Skin epidermis (tissue), 12 donors: ENCODE results near the gene TGIF1.

Experiments
- H3K27ac ChIP-seq, 21 experiments: fragments of 200-600 bp; sonication (generic) in 11 of 21; one replicate each; pipeline ENCODE4 v1.5.0; 2020; ENCODE audit warnings: mild to moderate bottlenecking in 3 of 21, inconsistent platforms in 2 of 21, moderate library complexity in 2 of 21
- H3K4me3 ChIP-seq, 7 experiments: fragments of 200-600 bp; sonication (generic) in 2 of 7; one replicate each; pipeline ENCODE4 v1.5.0; 2020; ENCODE audit warnings: inconsistent platforms in 2 of 7, mild to moderate bottlenecking in 2 of 7, moderate library complexity in 1 of 7

TGIF1 gene

DNA sequence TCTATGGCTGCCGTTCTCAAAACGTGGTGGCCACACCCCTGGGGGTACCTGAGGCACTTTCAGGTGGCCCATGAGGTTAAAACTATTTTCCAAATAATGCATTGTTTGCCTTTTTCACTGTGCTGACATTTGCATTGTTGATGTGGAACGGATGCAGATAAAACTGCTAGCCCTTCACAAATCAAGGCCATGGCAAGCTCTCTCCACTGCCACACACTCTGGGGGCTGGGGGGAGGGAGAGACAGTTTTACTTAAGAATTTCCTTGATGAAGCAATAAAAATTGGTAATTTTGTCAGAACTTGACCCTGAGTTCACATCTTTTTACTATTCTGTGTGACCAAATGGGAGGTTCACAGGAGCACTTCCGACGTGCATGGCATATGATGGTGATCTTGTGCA, 22.0 kb upstream of the TGIF1 start:
- H3K4me3 ChIP-seq: no peak overlapping the region
- no peak overlapping the region for H3K27ac ChIP-seq

DNA sequence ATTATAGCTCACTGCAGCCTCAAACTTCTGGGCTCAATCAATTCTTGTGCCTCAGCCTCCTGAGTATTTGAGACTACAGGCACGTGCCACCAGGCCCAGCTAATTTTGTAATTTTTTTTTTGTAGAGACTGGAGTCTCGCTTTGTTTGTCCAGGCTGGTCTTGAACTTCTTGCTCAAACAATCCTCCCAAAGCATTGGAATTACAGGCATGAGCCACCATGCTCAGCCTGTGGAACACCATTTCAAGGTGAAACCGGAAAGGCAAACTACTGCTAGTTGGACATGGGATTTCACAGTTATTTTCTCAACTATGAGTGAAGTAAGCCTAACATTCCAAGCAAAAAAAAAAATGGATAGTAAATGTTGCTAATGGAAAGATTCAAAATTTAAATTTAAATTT, 20.9 kb upstream of the TGIF1 start:
- Histone ChIP-seq H3K4me3 (no peak overlapping the region), H3K27ac (no peak overlapping the region)

DNA sequence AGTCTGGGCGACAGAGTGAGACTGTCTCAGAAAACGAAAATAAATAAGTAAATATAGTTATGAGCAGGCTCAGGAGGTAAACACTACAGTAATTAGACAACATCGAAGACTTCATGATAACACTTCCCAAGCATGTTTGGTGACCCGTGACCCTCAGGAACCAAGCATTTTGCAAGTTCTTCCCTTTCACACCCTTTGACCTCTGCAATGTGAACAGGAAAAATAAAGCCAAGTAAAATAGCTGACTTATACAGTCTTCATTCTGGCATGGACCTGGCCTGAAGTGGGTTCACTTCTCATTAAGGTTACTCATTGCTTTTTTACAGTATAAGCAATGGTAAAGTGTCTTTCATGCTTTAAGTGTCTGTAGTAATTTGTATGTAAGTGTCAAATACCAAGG, 15.3 kb upstream of the TGIF1 start:
- no peak overlapping the region for H3K27ac ChIP-seq
- H3K4me3 ChIP-seq: no peak overlapping the region

DNA sequence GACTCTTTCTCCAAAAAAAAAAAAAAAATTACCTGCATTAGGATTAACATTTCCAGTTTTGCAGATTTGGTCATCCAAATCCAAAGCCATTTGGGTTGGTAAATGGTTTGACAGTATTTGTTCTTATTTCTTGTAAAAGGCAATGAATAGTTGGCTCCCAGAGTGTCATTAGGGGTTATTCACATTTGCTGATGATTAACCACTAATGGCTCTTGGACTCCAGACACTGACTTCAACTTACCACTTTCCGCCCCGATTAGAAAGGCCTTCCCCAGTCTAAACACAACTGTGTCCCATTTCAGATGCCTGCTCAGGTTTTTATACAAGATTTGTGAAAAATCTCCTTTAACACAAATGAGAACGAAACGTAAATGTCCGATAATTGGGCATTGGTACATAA, 9.6 kb upstream of the TGIF1 start:
- no peak overlapping the region for H3K4me3 ChIP-seq
- H3K27ac ChIP-seq: no peak overlapping the region

DNA sequence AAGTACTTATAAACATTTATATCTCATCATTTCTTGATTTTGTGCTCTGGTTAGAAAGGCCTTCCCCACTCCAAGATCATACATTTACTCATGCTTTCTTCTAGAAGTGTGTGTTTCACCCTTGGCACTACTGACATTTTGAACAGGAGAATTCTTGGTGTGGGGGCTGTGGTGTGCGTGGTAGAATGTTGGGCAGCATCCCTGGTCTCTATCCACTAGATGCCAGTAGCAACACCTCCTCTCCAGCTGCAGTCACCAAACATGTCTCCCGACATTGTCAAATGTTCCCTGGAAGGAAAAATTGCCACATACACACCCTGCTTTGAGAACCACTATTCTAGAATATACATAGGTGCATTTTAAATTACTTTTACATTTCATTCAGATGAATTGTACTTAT, 8.7 kb upstream of the TGIF1 start:
- Histone ChIP-seq H3K4me3 (no peak overlapping the region), H3K27ac (no peak overlapping the region)

DNA sequence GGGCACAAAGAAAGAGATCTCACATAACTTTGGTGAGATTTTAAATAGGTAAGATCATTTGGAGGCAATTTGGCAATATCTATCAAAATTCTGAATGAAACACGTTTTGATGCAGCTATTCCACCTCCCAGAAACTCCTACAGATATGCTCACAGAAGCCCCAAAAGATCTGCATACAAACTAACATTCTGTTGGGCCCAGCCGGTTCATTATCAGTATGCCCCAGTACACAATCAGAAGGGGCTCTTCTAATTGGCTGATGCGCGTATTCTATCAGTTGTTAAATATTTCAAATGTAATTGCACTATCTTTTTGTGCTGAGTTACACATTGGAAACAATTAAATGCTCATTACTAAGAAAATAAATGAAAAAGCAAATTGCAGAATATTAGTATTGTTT, 7.1 kb upstream of the TGIF1 start:
- H3K27ac ChIP-seq: no peak overlapping the region
- H3K4me3 ChIP-seq: no peak overlapping the region

DNA sequence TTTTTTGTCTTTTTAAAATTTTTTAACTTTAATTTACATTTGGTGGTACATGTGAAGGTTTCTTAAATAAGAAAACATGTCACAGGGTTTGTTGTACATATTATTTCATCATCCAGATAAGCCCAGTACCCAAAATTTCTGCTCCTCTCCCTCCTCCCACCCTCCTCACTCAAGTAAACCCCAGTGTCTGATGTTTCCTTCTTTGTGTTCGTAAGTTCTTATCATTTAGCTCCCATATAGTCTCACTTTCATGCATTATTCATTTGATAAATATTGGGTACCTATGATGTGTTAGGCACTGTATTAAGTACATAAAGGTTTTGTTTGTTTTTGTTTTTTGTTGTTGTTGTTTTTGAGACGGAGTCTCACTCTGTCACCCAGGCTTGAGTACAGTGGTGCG, 5.7 kb upstream of the TGIF1 start:
- no peak overlapping the region for H3K27ac ChIP-seq
- H3K4me3 ChIP-seq: no peak overlapping the region

DNA sequence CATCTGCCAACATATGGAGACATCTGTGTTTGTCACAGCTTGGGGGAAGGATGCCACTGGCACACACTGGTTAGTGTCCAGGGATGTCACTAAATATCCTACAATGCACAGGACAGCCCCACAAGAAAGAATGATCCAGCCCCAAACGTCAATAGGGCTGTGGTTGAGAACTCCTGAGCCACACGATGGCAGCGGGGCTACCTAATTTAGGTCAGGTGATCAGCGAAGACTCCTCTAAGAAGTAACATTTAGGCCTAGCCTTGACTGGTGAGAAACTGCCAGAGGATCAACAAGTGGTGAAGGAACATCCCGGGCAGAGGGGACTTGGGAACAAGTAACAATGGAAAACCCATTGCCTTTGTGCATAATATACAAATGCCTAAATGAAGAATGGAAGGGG, 5.0 kb upstream of the TGIF1 start:
- no peak overlapping the region for H3K27ac ChIP-seq
- no peak overlapping the region for H3K4me3 ChIP-seq

DNA sequence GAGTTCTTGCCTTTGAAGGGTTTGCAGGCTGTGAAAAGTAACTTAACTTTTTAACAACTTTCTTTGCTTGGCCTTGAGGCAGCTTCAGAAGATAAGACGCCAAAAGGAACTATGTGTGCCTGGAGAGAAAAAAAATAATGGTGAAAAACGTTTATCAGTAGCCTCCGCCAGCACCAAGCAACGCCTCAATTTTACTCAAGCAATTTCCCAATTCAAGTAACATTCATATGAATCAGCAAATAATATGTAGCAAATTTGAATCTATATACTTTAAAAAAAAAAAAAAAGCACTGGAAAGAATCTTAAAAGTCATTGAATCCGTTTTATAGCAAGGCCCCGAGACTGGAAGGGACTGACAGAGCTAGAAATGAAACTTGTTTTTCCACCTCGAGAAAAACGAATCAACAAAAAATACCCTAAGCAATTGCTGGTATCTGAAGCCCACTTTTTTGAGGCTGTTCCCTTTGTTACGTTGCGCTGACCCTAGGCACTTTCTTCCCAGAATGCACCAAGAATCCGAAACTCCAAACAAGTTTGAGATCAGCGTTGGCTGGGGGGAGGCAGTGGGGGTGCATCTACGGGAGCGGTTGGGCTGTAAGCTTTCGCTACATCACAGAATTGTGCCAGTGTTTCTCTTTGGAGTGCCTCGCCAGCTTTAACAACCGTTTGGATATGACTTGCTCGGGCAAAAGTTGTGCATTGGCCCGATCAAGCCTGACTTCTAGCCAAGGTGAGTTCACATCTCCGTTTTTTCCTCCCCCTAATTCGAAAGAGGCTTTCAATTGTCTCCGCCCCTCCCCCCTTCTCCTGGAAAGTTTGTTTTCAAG, 2.7 kb upstream of the TGIF1 start:
- Histone ChIP-seq H3K4me3 (peak overlapping the region; percentile 60 to 87 (median 80)), H3K27ac (peak overlapping the region; percentile 34 to 100 (median 99))

DNA sequence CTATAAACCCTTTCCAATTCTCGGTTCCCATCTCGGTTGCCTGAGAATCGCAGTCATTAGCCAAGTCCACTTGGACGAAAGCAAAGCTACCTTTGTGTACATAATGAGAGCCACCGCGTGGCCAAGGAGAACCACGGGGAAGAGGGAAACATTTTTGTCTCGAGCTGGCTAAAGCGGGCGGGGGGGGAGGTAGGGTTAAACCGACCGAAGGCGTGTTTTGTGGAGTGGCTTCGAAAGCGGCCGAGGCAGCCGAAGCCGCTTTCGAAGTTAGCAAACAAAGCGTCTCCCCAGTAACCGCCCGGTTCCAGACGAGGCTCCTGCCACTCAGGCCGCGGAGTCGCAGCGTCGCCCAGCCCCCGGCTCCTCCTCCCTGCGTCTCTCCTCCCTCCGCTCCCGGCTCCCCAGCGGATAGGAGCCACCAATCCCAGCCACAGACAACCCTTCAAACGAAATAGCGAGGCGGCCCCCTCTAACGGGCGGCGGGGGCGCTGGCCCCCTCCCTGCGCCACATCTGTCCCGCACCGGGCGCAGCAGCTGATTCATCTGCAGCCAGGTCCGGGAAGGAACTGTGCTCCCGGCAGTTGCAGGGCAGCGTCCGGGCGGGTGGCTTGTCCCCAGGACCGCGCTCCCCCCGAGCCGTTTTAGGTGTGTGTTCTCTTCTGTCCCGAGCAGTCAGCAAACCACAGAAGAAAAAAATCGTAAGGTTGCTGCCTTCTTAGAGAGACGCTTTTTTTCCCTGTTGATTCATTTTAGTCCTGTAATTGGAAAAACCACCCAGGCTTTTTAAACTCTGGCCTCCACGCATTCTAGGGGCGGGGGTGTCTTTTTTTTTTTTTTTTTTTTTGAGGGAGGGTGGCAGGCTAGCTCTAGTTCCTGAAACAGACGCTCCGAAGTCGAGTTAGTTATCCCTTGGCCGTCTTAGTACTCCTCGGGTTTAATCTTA, 1.8 kb upstream of the TGIF1 start:
- H3K4me3 ChIP-seq: peak overlapping the region; percentile 60 to 87 (median 80)

DNA sequence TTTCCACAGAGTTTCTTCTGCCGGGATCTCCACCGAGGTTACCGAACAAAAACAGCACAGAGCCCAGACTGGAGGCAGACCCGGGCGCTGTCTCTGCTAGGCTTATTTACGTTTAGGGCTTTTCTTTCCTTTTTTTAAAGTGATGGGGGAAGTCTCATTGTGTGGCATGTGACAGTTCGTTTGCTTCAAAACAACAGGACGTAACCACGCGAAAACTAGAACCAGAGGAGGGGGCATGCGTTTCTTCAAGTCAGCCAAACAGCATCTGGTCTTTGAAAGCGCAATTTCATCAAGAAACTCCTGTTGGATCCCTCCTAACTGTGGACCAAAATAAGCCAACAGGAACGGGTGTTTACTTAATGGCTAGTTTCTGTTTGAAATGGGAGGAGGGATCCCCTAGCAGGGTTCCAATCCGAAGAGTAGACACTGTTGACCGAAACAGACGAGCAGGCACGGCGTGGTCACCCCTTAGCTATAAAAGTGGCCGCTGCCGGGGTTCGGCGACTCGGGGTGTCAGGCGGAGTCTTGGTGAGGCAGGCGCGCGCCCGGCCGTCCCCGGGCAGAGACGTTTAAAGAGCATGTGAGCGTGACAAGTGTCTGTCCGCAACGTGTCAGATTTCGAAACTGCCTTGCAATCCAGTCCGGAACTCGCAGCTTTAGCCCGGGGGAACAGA, 997 bp upstream of the TGIF1 start:
- H3K4me3 ChIP-seq: peak overlapping the region; percentile 60 to 87 (median 80)
- peak overlapping the region; percentile 86 to 100 (median 99) for H3K27ac ChIP-seq

More for the DNA sequence above, 1.8 kb upstream of the TGIF1 start:
- peak overlapping the region; percentile 86 to 100 (median 99) for H3K27ac ChIP-seq

DNA sequence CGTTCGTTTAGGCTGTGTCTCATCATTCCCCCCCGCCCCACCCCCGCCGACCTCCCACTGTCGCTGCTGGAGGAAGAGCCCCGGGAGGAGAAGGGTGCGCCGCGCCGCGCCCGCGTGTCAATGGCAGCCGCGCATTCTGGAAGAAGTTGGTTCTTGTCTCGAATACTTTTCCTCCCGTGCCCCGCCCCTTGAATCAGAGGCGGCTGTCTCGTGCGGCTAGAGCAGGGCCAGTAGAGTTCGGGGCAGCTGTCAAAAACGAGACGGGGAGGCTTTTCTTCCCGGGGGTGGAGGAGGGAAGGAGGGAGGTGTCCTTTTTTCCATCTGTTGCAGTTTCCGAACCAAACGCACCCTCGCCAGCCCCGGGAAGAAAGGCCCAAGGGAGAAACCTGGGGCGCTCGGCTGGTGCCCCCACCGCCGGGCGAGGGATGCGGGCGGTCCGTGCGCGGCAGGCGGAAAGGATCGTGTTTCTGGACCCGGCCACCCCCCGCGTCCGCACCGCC, 410 bp upstream of the TGIF1 start:
- H3K27ac ChIP-seq: peak overlapping the region; percentile 86 to 100 (median 99)
- H3K4me3 ChIP-seq: peak overlapping the region; percentile 60 to 87 (median 80)

DNA sequence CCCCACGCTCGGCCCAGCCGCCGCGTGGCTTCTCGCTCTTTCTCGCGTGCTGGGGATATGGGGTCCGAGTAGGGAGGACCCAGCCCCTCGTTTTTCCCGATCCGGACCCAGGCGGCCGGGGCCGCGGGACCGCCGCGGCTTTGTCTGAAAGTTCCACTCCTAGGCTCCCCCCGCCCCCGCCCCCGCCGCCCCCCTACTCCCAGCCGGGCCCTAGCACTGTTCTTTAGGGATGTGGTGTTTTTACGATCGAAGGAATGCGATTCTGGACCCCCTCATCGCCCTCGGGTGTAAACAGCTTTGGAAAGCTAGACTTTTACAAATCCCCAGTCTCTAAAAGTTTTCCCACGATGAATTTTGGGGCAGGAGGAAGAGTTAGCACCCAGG, 819 bp downstream of the TGIF1 start:
- Histone ChIP-seq H3K4me3 (peak overlapping the region; percentile 60 to 87 (median 80)), H3K27ac (peak overlapping the region; percentile 86 to 100 (median 99))

DNA sequence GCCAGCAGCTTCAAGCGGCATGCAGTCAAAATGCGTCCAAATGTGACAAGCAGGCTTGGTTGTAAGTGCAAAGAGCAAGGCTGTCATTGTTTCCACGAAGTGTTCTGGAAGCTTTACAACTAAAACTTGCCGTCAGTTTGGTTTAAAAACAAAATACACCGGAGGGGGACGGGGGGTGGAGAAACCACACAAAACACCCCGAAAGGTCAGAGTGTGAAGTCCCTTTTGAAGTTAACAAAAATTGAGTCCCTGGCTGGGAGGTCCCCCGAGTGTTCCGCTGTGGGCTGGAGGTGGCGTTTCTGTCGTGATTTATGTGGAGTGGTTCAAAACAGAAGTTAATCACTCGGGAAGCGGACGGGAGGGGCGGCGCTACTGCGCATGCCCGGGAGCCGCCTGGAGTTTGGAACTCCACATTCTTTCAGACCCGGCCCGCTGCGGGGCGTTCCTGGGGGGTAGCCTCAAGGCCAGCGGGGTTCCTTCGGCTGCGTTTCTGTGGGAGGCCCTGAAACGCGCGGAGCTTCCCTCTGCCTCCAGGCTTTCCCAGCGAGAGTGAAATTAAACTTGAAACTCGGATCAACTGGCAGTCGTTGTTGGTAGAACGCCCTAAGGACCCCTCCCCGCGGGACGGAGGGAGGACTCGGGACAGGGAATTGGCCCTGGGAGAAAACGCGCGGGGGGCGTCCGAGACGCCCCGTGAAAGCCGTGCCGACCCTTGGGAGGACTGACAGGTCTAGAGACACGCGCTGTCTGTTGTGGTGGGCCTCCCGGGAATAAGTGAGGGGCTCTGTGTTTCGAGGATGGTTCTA, 1.4 kb downstream of the TGIF1 start:
- H3K27ac ChIP-seq: peak overlapping the region; percentile 86 to 100 (median 99)
- H3K4me3 ChIP-seq: peak overlapping the region; percentile 60 to 87 (median 80)

DNA sequence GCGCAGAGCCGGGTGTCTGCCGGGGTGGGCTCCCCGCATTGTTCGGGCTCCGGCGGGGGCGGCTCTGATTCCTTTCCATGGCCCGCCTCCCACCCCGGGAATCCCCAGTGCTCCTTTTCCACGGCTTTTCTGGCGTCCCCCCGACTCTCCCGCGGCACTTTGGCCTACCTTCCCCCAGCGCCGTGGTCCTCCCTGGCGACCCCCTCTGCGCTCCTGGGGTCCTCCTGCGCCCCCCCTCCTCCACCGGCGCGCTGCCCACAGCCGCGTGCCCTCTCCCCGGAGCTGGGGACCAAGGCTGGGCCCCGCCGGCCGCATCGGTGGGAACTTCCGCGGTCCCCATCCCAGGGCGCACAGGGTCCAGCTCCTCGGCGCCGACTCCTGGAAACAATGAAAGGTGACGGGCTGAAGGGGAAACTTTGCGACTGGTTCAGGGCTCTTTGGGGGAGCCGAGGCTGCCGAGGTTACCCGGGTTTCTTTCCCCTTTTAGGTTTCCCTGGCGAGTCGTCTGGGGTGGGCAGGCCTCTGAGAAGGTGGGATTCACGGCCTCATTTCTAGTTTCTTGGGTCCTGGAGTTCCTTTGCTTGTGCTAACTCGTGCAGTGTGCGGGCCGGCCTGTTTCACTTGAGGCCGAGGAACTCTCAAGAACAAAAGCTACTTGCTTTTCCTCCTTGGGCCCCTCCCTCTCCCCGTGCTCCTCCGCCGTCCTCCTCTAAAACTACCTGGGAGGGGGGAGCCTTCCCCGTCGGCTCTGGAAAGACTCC, 2.2 kb downstream of the TGIF1 start:
- peak overlapping the region; percentile 86 to 100 (median 99) for H3K27ac ChIP-seq
- peak overlapping the region; percentile 60 to 87 (median 80) for H3K4me3 ChIP-seq

DNA sequence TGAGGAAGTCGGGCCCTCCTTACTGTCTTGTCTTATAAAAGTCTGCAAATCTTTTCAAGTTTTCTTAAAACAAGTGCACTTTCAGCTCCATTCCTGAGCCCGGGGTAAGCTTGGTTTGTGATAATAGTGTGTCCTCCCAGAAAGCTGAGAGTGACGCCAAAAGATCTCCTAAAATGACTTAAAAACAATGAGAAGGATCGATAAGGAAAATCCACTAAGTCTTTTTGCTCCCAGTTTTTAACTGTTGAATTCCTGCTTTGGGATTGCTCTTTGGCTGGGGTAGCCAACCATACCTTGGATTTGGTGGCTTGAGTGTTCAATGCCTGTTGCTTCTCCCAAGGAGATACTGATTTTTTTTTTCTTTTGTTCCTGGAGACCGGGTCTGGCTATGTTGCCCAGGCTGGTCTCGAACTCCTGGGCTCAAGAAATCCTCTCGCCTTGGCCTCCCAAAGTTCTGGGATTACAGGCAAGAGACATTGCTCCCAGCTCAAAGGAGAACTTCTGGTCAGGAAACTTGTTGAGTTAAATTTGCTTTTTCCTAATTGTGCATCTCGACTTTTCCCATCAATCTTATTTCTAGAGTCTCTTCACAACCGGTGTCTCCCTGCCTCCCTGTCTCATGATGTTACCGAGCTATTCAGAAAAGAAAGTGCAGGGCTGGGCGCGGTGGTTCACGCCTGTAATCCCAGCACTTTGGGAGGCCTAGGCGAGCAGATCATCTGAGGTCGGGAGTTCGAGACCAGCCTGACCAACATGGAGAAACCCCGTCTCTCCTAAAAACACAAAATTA, 3.0 kb downstream of the TGIF1 start:
- Histone ChIP-seq H3K27ac (peak overlapping the region; percentile 86 to 100 (median 99)), H3K4me3 (peak overlapping the region; percentile 60 to 87 (median 80))

DNA sequence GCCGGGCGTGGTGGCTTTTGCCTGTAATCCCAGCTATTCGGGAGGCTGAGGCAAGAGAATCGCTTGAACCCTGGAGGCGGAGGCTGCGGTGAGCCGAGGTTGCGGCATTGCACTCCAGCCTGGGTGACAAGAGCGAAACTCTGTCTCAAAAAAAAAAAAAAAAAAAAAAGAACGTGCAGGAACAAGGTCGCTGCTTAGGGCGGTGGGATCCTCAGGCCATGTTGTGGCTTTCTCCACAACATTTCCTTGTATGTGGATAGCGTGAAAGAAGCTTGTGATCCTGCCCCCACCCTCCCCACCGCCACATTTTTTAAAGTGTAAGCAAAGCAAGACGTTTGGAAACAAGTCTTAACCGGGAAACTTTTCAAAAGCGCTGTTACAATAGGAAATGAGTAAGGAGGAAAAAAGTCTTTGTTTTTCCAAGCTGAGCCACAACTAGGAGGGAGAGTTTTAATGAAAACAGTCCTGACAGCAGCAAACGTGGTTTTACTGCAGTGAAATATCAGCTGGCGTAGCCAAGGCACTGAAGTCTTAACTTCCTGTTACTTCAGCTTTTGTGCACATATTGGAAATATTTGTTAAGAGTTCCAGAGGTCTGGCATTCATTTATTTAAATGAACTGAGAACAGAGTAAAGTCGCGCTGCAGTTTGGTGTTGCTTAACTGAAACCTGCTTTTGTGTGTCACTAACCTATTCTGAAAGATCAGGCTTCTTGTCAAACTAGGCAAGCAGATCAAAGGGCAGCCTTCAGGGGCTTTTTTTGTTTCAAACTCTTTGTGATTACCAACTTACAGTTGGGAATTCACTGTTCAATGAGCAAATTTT, 3.8 kb downstream of the TGIF1 start:
- Histone ChIP-seq H3K27ac (peak overlapping the region; percentile 54 to 100 (median 99)), H3K4me3 (peak overlapping the region; percentile 60 to 87 (median 80))
